Activated CD8-positive, alpha-beta memory T cell treated with anti-CD3 and anti-CD28 coated beads, Interleukin-2, amount 50 U/mL, for 24 hours (primary cell): ENCODE data around the gene TMED1.

Experiments
- DNase-seq: peaks from one replicate; pipeline ENCODE4 v3.0.0-alpha.2; 2020; ENCODE audit errors: extremely low read depth

Gene TMED1

DNA sequence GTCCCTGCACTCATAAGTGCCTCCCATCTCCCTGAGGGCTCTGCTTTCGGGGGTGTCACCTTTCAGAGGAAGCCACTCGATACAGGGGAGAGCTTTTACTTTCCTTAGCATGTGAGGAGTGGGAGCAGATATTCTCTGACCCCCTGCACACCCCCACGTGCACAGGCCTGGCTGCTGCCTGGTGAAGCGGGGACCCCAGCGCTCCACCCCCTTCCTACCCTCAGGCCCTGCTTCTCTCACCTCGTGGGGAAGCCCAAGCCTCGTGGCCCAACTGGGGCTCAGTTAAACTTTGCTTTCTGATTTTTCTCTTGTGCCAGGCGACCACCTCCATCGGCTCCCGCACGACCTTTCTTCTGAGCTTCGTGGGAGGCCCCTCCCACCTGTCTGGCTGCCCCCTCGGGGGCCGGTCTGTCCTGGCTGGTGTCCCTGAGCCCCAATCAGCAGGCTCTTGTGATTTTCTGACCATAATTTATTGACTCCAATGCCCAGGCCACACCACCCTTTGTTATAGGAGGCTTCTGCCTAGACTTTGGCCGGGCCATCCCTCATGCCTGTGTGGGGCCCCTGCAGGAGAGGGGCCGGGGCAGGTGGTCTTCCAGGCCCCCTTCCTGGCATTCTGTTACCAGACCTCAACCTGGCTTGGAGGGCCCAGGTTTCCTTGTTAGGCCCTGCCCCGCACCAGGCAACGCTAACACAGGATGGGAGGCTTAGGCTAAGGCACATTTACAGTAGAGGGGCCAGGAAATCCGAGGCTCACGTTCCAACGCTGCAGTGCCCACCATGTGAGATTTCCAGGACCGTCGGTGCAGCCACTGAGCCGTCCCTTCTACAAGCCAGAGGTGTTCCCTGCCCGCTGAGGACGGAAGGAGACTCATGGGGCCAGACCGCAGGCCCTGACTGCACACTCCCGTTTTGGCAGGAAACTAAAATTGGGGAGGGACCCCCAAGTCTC is 3.7 kb downstream of the TMED1 start:
- DNase-seq: no peak

DNA sequence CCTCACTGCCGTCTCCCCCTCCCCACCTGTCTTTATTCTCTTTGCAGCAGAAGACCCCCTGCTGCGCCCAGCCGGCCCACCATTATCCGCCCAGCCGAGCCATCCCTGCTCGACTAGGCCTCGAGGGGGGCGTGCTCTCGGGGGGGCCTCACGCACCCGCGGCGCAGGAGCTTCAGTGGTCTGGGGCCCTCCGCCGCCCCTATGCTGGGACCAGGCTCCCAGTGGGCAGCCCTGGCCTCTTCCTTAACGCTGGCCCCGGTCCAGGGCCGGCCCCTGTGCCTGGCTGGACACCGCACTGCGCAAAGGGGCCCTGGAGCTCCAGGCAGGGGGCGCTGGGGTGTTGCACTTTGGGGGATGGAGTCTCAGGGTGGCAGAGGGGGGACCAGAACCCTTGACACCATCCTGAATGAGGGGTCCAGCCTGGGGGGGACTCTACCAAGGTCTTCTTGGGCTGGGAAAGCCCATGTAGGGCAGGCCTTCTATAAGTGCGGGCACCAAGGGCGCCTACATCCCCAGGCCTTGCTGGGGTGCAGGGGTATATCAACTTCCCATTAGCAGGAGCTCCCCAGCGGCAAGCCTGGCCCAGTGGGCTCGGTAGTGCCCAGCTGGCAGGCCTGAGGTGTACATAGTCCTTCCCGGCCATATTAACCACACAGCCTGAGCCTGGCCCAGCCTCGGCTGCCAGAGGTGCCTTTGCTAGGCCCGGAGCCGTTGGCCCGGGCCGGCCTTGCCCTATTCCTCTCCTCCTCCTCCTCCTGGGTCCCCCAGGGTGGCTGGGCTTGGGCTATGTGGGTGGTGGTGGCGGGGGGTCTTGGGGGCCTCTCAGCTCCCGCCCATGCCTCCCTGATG is 4.9 kb downstream of the TMED1 start:
- DNase-seq: no peak

DNA sequence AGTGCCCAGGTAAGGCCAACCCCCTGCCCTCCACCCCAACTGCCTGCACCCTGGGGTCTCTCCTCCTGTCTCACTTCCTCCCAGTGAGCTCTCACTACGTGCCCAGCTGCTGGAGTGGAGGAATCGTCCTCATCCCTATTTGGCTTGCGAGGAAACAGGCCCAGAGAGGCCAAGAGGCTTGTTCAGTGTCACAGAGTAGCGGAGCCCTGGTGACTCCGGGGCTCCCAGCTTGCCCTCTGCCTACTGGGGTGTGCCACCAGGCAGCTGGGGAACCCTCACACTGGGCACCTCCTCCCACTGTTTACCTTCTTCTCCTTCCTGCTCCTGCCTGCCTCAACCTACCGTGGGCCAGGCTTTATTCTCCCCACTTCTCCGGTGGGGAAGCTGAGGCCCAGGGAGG is 5.6 kb downstream of the TMED1 start:
- DNase-seq: no peak

DNA sequence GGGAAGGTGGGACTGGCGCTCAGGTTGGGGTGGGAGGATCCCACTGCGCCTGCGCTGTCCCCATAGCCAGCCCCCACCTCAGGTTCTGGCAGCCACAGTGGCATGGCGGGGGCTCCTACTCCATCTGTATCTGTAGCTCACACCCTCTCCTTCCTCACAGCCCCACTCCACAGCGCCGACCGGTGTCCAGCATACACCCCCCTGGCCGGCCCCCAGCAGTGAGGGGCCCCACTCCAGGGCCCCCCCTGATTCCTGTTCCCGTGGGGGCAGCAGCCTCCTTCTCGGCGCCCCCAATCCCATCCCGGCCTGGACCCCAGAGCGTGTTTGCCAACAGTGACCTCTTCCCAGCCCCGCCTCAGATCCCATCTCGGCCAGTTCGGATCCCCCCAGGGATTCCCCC is 6.0 kb downstream of the TMED1 start:
- DNase-seq: no peak

DNA sequence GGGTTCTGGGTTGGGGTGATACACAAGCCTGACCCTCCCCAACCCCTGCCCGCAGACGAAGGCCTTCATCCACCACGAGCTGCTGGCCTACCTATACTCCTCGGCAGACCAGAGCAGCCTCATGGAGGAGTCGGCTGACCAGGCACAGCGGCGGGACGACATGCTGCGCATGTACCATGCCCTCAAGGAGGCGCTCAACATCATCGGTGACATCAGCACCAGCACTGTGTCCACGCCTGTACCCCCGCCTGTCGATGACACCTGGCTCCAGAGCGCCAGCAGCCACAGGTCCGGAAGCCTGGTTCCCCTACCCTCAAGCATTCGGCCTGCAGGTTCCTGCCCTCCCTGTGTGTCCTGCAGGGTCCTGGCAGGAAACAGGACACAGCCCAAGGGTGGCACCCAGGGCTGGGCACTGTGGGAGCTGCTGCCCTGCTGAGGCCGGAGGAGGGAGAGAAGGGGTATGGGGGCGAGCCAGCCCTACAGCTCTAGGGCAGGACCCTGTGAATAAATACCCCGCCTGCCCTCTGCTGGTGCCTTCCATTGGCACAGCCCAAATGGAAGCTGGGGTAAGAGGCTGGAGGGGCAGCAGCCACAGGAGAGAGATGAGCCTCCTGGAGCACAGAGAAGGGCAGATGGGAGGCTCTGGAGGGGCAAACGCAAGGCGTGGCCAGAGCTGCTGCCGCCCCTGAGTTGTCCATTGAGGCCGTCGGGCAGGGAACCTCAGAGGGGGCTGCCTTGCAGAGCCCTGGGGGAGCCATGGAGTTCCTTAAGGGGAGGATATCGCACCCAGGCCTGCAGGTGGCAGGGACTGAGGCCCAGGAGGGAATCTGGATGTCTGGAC is 6.8 kb downstream of the TMED1 start:
- no peak for DNase-seq

DNA sequence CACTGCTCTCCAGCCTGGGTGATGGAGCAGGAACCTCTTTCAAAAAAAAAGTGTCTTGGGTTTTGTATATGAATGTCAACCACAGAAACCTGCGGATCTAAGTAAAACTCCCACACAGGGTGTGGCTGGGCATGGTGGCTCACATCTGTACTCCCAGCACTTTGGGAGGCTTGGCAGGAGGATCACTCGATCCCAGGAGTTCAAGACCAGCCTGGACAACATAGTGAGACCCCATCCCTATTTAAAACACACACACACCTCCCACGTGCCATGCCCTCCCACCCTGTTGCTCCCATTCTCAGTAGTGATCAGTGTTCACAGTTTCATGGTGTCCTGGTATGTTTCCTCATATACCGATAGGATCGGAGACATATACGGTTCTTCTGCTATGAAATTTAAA is 9.2 kb downstream of the TMED1 start:
- no peak for DNase-seq

DNA sequence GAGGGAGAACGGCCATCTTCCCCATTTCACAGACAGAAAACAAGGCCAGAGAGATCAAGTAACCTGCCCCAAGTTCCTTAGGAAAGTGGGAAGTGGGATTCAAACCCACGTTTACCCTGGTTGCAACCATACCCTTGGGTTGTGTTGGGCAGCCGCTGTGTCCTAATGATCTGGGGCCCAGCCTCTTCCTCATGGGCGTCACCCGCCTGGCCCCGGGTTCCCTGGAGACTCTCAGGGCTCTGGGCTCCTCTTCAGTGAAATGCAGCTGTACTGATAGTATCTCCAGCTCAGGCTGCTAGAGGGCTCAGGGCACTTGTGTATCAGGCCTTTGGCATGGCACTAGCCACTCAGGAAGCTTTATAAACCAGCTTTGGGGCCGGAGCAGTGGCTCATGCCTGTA is 9.8 kb downstream of the TMED1 start:
- DNase-seq: no peak

DNA sequence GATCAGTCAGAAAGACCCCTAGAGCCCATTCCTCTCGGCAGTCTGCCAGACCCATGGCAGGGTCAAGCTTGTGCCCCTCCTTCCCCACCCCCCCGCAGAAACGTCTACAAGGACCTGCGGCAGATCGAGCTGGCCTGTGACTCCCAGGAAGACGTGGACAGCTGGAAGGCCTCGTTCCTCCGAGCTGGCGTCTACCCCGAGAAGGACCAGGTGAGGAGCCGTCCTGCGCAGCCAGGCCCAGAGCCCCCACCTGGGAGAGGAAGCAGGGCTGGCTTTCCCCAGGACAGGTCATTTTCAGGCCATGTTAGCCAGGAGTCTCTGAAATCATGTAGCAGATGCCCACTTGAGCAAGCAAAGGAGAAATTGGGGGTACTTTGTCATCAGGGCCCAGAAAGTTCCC is 12.3 kb downstream of the TMED1 start:
- no peak for DNase-seq

DNA sequence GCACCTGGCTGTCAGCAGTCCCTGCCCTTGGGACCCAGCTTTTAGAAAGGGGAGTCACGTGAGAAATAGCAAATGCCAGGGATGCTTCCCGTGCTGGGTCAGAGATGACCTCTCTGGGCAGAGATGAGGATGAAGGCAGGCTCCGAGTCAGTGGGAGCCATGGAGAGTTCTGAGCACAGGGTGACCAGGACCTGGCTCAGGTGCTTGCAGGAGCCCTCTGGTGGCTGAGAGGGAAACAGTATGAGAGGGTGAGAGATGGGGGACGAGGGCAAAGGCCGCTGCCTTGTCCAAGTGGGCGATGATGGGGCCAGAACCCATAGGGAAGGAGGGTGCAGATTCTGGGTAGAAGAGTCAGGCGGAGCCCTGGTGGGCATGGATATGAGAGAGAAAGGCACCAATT is 15.8 kb downstream of the TMED1 start:
- DNase-seq: no peak

DNA sequence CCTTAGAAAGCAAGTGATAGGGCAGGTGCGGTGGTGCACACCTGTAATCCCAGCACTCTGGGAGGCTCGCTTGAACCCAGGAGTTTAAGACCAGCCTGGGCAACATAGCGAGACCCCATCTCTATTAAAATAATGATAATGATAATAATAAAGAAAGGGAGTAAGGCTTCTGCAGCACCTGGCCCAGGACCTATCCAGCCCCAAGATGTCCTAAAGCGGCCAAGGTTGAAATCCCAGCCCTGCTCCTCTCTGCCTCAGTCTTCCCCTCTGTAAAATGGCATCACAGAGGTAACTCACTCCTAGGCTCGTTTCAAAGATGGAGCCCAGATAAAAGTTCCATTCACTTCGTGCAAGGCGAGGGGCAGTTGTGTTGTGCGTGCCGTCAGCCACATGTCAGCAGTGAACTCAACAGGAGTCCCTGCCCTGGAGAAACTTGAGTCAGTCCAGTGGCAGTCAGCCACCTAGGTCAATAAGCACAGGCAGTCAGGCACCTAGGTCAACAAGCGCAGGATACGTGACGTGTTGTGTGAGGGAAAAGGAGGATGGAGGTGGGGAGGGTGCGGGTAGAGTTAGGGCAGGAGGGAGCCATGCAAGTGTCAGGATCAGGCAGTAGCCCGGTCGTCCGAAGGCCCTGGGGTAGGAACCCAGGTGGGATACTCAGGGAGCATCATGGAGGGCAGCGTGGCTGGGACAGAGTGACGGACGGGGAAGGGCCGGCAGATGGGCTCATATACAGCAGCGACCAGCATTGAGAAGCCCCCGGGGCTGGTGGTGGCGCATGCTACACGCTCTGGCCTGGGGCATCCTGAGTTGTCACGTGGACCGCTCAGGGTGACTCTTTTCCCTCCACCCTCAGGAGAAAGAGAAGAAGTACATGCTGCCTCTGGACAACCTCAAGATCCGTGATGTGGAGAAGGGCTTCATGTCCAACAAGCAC is 16.6 kb downstream of the TMED1 start:
- DNase-seq: no peak

DNA sequence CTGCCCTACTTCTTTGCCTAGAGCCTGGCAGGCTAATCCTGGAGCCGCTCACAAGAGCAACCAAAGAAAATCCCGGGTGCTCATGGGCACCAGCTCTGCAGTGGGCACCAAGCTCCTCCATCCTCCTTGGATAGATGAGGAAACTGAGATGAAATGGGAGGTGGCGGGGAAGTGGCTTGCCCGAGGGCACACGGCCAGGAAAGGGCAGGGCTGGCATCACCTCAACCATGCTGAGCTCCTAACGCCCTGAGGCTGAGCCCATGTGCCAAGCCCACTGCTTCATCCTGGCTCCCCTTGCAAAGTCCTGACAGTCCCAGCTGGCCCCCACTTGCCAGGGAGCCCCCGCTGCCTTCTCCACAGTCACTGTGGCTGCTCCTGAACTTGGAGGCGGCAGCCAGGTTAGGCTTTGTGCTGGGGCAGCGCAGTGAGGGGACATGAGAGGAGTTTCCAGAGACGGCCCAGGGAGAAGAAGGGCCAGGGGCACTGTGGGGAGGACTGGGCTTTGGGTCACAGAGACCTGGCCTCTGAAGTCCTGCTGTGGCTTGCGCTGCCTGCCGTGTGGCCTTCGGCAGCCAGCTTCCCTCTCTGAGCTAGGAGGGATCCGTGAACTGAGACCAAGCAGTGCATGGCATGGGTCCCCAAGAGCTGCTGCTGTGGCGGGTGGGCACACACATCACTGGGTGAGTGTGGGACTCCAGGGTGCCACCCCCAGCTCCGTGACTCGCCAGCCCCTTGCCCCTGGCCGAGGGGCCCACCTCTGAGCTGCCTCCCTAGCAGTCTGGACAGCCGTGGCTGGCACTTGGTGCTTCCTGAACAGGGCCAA is 17.5 kb downstream of the TMED1 start:
- DNase-seq: no peak

DNA sequence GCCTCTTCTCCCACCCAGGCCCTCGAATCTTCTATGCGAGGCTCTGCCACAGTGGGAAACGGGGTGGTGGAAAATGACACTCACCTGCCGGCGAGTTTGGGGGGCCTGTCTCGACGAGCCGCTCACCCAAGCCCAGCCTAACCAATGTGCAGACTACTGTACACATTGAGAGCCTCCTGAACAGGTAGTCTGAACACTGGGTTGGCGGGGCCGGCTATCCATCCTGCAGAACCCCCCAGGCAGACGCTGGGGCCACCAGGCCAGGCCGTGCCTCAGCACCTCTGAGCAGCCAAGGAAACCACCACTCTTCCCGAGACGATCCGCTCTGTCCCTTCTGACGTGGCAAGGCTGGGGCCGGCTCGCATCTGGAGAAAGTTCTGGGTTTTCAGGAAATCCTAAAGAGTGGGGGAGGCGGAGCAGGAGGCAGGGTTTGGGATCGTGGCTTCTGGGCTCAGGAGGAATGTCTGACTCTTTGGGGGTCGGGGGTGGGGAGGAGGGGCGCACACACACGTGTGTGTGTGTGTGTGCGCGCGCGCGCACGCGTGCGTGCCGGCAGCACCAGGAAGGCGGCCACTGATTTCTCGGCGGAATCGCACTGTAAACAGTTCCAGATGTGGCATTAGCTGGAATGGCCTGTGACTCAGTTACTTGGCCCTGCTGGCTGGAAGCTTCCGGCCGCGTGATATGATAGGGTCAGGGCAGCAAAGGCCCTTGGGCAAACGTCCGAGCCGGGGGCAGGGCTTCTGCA is 18.5 kb downstream of the TMED1 start:
- no peak for DNase-seq

DNA sequence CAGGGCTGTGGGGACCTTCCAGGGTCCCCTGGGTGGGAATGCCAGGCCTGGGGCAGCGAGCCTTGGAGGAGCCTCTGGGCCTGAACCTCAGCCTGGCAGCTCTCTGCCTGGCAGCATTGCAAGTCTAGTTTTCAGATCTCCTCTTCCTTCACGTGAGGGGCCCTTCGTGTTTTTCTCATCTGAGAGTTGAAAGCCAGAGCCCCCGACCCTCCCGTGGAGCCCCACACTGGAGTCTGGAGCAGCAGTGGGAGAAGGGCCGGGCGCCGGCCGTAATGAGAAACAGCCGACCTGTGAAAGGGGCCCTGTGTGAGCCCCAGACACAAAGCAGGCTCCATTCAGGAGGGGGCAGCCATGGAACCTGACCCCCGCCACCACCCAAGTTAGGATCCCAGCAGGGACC is 19.3 kb downstream of the TMED1 start:
- DNase-seq: no peak

DNA sequence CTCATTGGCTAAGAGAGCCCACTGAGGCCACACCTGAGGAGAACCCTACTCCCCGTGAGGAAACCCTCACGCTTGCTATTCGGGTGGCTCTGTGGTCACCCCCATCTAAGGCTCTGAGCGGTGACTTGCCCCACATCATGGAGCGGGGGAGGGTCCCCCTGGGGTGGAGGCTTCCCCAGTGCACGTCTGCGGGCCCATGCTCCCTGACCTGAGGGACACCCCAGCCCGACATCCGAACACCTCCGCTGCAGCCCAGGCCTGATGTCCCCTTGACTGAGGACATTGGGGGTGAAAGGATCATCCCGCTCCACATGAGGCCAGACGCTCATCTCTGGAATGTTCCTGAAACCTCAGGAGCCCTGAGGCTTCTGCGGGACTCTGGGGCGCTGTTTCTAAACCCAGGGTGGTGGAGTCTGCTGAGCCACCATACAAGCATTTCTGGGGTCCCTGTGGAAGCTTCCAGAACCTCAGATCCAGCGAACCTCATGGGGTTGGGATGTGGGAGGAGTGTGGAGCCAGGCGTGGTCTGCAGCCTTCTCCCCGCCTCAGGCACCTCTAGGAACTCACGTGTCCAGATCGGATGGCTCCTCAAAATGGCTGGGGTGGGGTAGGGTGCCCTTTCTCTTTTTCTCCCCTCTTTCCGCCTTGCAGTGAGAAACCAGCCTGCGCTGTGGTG is 19.9 kb downstream of the TMED1 start:
- DNase-seq: no peak

DNA sequence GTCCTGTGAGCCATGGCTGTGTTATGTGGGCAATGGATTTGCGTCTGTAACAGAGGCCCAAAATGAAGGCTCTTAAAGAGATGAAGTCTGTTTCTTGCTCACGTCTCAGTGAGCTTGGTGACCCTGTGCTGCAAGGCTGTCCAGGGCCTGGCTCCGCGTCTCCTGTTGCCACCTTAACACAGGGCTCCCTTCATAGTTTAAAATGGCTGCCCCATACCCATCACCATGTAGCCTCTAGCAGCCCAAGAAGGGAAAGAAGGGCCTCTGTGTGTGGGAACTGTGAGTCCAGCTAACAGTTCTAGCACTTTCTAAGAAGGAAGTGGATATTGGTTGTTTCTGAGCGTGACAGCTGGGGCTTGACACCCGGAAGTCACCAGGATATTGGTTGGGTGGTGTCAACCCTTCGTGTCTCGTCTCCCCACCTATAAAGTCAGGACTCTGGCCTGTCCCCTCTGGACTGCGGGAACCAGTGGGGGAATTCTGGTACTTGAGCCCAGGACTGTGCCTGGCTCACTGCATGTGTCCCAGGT is 20.9 kb downstream of the TMED1 start:
- no peak for DNase-seq

DNA sequence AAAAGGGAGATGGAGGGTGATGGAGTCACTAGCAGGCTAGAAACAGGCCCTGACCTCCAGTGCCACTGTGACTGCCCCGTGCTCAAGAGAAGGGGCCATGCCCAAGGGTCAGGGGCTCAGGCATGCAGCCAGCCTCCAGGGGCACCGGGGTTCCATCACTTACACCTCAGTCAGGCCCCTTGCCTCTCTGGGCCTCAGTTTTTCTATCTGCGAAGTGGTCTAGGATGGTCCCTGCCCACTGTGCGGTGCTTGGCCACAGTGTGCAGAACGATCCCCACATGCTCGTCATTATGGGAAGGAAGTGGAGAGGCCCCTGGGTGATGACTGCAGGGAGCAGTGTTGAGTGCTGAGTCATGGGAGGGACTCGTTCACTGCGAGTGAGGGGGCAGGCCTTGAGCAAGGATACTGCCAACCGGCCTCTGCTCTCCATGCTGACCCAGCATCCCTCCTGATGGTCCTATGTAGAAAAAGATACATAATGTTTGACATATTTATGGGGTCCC is 23.1 kb downstream of the TMED1 start:
- DNase-seq: no peak

DNA sequence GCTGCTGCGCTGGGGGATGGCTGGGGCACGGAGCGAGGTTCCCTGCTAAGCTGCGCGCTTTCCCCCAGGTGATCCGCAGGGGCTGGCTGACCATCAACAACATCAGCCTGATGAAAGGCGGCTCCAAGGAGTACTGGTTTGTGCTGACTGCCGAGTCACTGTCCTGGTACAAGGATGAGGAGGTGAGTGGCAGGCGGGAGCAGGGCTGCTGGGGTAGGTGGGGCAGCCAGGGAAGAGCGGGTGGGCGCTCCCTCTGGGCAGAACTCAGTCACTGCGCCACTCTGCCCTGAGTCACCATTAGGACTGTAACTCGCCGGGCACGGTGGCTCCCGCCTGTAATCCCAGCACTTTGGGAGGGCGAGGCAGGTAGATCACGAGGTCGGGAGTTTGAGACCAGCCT is 23.8 kb downstream of the TMED1 start:
- DNase-seq: no peak

DNA sequence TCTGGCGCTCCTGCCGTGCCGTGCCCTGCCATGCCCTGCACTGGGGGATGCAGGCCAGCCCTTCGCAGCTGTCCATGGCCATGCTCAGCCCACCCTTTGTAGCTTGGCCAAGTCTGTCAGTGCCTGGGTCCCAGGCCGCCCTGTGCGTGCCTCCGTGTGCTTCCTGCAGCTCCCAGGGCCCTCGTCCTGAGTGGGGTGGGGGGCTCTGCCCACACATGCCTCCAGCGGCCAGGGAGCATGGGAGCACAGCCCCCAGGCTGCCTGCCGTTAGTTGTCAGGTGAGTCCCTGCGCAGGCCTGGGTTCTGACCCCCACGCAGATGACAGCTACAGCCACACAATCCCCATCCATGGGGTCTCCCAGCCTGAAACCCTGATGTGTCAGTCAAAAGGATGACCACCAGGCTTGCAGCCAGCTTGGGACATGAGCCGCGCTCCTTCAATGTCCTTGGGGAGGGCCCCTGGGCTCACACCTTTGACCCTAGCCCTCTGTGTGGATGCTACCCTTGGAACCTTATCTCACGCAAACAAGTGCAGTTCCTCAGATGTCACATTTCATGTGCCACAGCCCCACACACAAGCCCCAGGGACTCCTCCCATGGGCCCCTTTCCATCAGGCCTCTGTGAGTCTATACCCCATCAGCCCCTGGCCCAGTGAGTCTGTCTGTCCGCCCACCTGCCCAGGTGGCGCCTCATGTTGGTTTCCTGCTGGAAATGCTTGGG is 24.5 kb downstream of the TMED1 start:
- DNase-seq: no peak
